Measurements from ENCODE around the gene SSR1. TPM values are rescaled to one million over a fixed set of nuclear protein-coding genes. Genes with fewer than 3 reads are reported as not detected.

SSR1 gene
- total and polyA plus RNA-seq, 9 of the 15 experiments (the other 6 are each of a cell fraction or from before 2014, with no cell fraction given): 87.7 to 220 (median 144) TPM

DNA sequence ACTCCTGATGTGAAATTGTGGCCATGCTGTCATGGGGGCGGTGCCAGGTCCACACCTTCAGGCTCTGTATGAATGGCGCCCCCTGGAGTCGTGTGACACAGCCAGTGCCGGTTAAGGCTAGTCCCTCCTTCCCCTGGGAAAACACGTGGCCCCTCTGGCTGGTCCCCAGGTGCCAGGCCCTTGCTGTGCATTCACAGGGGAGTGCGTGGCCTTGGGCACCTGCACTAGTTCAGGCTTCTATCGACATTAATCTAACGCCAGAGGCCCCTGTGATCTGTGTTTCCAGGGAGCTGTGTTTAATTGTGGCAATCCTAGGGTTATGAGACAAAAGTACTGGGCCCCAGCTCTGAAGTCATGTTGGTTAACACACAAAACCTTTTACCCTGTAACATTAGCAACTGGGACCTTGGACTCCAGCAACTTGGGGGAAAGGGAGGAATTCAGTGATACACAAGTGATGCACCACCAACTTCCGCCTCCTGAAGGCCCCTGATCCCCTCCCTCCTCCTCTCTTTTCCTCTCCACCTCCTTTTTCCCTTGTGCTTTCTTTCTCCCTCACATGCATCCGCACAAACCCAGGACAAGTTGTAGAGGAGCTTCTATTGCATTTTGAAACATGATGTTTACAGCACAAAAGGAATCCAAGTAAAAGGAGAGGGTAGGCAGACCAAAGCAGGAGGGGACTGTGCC is 74.0 kb downstream of the SSR1 start (continued):
- no peak for TF ChIP-seq FOXA1 (IDR thresholded peaks at IDR 0.05; ENCODE audit: borderline replicate concordance)
- no peak for TF ChIP-seq ZNF24 (IDR thresholded peaks at IDR 0.05)
- peak; percentile 63 for TF ChIP-seq BRD9 (IDR thresholded peaks at IDR 0.05; ENCODE audit: low read depth, partially characterized antibody)
- no peak for TF ChIP-seq ZNF589 (CRISPR knock-in tag; IDR thresholded peaks at IDR 0.05; ENCODE audit: low read depth)
- no peak for TF ChIP-seq CBX2 (IDR thresholded peaks at IDR 0.05; ENCODE audit: insufficient read depth, low read length, poor library complexity, severe bottlenecking)
- TF ChIP-seq ZNF133 (CRISPR knock-in tag; IDR thresholded peaks at IDR 0.05): no peak
- TF ChIP-seq TOE1 (IDR thresholded peaks at IDR 0.05; ENCODE audit: borderline replicate concordance): peak; percentile 53; the same call in 1 of the 2 replicates
- TF ChIP-seq TOE1 (CRISPR knock-in tag; IDR thresholded peaks at IDR 0.05; ENCODE audit: borderline replicate concordance, low read depth): no peak
- TF ChIP-seq GATA2 (CRISPR knock-in tag; IDR thresholded peaks at IDR 0.05): no peak
- TF ChIP-seq, protein P1, sequence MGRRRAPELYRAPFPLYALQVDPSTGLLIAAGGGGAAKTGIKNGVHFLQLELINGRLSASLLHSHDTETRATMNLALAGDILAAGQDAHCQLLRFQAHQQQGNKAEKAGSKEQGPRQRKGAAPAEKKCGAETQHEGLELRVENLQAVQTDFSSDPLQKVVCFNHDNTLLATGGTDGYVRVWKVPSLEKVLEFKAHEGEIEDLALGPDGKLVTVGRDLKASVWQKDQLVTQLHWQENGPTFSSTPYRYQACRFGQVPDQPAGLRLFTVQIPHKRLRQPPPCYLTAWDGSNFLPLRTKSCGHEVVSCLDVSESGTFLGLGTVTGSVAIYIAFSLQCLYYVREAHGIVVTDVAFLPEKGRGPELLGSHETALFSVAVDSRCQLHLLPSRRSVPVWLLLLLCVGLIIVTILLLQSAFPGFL (CRISPR knock-in tag; IDR thresholded peaks at IDR 0.05): no peak
- 0 out of 2 replicates have a peak, but pooled peaks have one; percentile 52 for TF ChIP-seq ZBTB9 (CRISPR knock-in tag; IDR thresholded peaks at IDR 0.05)
- TF ChIP-seq PPARD (CRISPR knock-in tag; IDR thresholded peaks at IDR 0.05): no peak
- TF ChIP-seq, protein P2, sequence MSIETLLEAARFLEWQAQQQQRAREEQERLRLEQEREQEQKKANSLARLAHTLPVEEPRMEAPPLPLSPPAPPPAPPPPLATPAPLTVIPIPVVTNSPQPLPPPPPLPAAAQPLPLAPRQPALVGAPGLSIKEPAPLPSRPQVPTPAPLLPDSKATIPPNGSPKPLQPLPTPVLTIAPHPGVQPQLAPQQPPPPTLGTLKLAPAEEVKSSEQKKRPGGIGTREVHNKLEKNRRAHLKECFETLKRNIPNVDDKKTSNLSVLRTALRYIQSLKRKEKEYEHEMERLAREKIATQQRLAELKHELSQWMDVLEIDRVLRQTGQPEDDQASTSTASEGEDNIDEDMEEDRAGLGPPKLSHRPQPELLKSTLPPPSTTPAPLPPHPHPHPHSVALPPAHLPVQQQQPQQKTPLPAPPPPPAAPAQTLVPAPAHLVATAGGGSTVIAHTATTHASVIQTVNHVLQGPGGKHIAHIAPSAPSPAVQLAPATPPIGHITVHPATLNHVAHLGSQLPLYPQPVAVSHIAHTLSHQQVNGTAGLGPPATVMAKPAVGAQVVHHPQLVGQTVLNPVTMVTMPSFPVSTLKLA (conservative IDR thresholded peaks at IDR 0.05): peak; percentile 89 to 91
- no peak for TF ChIP-seq TGIF2 (CRISPR knock-in tag; IDR thresholded peaks at IDR 0.05)
- no peak for TF ChIP-seq ZNF518B (CRISPR knock-in tag; IDR thresholded peaks at IDR 0.05)
